ENCODE measurements around the gene F10.

Gene F10

DNA sequence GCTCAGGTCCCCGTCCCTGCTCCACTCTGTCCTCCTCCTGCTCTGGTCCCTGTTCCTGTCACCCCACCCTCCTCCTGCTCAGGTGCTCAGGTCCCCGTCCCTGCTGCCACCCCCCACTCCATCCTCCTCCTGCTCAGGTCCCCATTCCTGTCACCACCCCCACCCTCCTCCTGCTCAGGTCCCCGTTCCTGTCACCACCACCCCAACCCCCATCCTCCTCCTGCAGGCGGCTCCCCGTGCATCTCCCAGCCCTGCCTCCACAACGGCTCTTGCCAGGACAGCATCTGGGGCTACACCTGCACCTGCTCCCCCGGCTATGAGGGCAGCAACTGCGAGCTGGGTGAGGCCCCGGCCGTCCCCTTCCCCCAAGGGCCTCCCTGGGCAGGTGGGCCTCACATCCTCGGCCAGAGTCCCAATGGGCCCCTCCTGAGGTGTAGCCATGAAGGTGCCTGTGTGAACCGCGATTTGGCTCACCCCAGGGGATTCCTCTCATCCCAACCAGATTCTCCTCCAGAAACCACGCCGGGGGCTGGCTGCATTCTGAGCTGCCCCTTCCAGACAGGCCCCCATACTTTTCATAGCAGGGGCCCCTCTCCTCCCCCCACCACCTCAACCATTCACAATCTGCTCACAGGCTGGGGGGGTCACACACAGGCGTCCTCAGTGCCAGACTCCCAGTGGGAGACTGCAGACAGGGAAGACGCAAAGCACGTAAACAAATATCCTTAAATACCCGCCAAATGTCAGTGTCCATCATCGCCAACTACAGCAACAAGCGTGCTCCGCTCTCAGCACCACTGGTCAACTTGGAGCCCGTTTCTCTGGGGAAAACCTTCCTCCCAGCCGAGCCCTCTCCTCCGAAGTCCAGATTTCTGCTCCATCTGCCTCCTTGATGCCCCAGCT lies 40.4 kb downstream of the F10 start:
- no peaks in the 10 kb centered on the region for H3K4me1 ChIP-seq (ENCODE audit: low read depth, poor library complexity, severe bottlenecking)
- H3K4me2 ChIP-seq: no peak overlapping the region
- H3K27ac ChIP-seq: no peak overlapping the region
- no peaks in the 10 kb centered on the region for H4K20me1 ChIP-seq (ENCODE audit: insufficient read depth)
- H3K79me2 ChIP-seq (ENCODE audit: insufficient read depth, low read depth): no peaks in the 10 kb centered on the region
- H3K36me3 ChIP-seq (ENCODE audit: insufficient read depth): no peaks in the 10 kb centered on the region
- H3K9ac ChIP-seq: no peak overlapping the region
- H3K4me3 ChIP-seq (IDR thresholded peaks at IDR 0.05; ENCODE audit: insufficient read depth, low read depth, low read length): no peak overlapping the region
- peaks cover 9% of the 10 kb centered on the region; the same call in 1 of the 2 replicates for H3K27me3 ChIP-seq (ENCODE audit: insufficient read depth, low read depth)
- TF ChIP-seq, protein P1, sequence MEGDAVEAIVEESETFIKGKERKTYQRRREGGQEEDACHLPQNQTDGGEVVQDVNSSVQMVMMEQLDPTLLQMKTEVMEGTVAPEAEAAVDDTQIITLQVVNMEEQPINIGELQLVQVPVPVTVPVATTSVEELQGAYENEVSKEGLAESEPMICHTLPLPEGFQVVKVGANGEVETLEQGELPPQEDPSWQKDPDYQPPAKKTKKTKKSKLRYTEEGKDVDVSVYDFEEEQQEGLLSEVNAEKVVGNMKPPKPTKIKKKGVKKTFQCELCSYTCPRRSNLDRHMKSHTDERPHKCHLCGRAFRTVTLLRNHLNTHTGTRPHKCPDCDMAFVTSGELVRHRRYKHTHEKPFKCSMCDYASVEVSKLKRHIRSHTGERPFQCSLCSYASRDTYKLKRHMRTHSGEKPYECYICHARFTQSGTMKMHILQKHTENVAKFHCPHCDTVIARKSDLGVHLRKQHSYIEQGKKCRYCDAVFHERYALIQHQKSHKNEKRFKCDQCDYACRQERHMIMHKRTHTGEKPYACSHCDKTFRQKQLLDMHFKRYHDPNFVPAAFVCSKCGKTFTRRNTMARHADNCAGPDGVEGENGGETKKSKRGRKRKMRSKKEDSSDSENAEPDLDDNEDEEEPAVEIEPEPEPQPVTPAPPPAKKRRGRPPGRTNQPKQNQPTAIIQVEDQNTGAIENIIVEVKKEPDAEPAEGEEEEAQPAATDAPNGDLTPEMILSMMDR (conservative IDR thresholded peaks at IDR 0.05; ENCODE audit: low read depth, low read length): no peak
- no peak overlapping the region for H2AFZ ChIP-seq (ENCODE audit: low read depth)

DNA sequence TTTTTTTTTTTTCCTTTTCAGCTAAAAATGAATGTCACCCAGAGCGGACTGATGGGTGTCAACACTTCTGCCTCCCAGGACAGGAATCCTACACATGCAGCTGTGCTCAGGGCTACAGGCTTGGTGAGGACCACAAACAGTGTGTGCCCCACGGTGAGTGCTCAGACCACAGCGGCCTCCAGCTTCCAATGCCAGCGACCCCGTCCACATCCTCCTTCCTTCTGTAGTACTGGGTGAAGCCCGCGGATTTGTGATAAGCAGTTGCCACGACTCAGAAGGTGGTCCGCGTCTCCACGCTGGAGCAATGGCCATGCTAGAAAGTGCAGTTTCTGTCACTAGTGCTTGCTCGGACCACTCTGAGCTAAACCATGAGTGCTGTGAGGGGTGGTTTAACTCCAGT lies 41.9 kb downstream of the F10 start:
- no peak overlapping the region for H3K9ac ChIP-seq
- TF ChIP-seq, protein P1 (conservative IDR thresholded peaks at IDR 0.05; ENCODE audit: low read depth, low read length): no peak
- no peaks in the 10 kb centered on the region for H4K20me1 ChIP-seq (ENCODE audit: insufficient read depth)
- H3K4me1 ChIP-seq (ENCODE audit: low read depth, poor library complexity, severe bottlenecking): no peaks in the 10 kb centered on the region
- no peak overlapping the region for H3K4me3 ChIP-seq (IDR thresholded peaks at IDR 0.05; ENCODE audit: insufficient read depth, low read depth, low read length)
- H2AFZ ChIP-seq (ENCODE audit: low read depth): no peak overlapping the region
- no peaks in the 10 kb centered on the region for H3K79me2 ChIP-seq (ENCODE audit: insufficient read depth, low read depth)
- H3K27ac ChIP-seq: no peak overlapping the region
- H3K36me3 ChIP-seq (ENCODE audit: insufficient read depth): no peaks in the 10 kb centered on the region
- peaks cover 9% of the 10 kb centered on the region; the same call in 1 of the 2 replicates for H3K27me3 ChIP-seq (ENCODE audit: insufficient read depth, low read depth)
- H3K4me2 ChIP-seq: no peak overlapping the region

DNA sequence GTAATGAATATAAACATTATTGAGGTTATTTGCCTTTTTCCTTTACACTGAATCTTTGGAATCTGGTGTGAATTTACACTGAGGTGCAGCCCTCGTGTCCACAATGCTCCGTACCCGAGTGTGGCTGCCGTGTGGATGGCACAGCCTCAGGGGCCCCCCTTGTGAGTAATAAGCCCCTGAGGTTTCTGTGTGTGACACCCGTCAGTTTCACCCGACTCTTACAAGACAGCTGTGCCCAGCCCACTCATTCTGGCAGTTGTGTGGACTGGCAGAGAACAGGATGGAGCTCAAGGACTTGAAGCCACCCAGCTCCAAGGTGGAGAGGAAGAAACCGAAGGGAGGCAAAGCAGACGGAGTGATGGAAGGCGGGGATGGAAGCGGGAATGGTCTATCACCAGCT lies 43.7 kb downstream of the F10 start:
- Histone ChIP-seq H3K4me2 (no peak overlapping the region), H3K9ac (no peak overlapping the region), H2AFZ (ENCODE audit: low read depth) (no peak overlapping the region), H3K27ac (no peak overlapping the region), H3K27me3 (ENCODE audit: insufficient read depth, low read depth) (peaks cover 5% of the 10 kb centered on the region; the same call in 1 of the 2 replicates), H4K20me1 (ENCODE audit: insufficient read depth) (no peaks in the 10 kb centered on the region), H3K36me3 (ENCODE audit: insufficient read depth) (no peaks in the 10 kb centered on the region), H3K4me3 (IDR thresholded peaks at IDR 0.05; ENCODE audit: insufficient read depth, low read depth, low read length) (no peak overlapping the region), H3K4me1 (ENCODE audit: low read depth, poor library complexity, severe bottlenecking) (no peaks in the 10 kb centered on the region), H3K79me2 (ENCODE audit: insufficient read depth, low read depth) (no peaks in the 10 kb centered on the region)
- TF ChIP-seq, protein P1 (conservative IDR thresholded peaks at IDR 0.05; ENCODE audit: low read depth, low read length): no peak

DNA sequence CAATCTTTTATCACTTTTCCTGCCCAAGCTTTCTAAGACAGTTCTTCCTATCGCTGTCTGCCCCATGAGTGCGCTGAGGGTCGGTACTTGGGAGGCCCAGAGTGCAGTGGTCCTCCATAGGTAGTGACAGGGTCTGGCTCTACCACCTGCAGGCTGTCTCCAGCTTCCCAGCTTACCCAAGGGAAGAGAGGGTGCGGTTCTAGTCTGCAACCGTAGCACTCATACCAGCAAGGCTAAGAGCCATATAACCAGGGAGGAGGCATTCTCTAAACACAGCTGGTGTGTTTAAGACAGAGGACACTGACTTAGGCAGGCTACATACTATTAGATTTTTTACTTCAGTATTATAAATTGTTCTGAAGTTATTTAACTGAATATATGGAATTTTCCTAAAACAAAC lies 44.1 kb downstream of the F10 start:
- no peaks in the 10 kb centered on the region for H4K20me1 ChIP-seq (ENCODE audit: insufficient read depth)
- no peaks in the 10 kb centered on the region for H3K36me3 ChIP-seq (ENCODE audit: insufficient read depth)
- H3K79me2 ChIP-seq (ENCODE audit: insufficient read depth, low read depth): no peaks in the 10 kb centered on the region
- H3K9ac ChIP-seq: no peak overlapping the region
- H3K4me3 ChIP-seq (IDR thresholded peaks at IDR 0.05; ENCODE audit: insufficient read depth, low read depth, low read length): no peak overlapping the region
- no peak overlapping the region for H3K4me2 ChIP-seq
- H3K4me1 ChIP-seq (ENCODE audit: low read depth, poor library complexity, severe bottlenecking): no peaks in the 10 kb centered on the region
- TF ChIP-seq, protein P1 (conservative IDR thresholded peaks at IDR 0.05; ENCODE audit: low read depth, low read length): no peak
- H3K27me3 ChIP-seq (ENCODE audit: insufficient read depth, low read depth): peaks cover 4% of the 10 kb centered on the region; the same call in 1 of the 2 replicates
- H3K27ac ChIP-seq: no peak overlapping the region
- no peak overlapping the region for H2AFZ ChIP-seq (ENCODE audit: low read depth)
